LHCN-M2 (cell line): ENCODE results near the gene ZFHX3. TPM values are rescaled to one million over a fixed set of nuclear protein-coding genes. Genes with fewer than 3 reads are reported as not detected.

Experiments
- DNase-seq: peaks from one replicate; pipeline ENCODE4 v3.0.0-alpha.2; 2012; ENCODE audit warnings: low read depth
- total RNA-seq: library from RNA; depleted of rRNA; stranded (reverse); fragments of >200 nt; gene quantifications from 2 replicates; pipeline ENCODE4 v1.2.3, GENCODE V29; 2014

The ZFHX3 gene
- total RNA-seq, 1 experiment from 2014 or later = 5.1 TPM

DNA sequence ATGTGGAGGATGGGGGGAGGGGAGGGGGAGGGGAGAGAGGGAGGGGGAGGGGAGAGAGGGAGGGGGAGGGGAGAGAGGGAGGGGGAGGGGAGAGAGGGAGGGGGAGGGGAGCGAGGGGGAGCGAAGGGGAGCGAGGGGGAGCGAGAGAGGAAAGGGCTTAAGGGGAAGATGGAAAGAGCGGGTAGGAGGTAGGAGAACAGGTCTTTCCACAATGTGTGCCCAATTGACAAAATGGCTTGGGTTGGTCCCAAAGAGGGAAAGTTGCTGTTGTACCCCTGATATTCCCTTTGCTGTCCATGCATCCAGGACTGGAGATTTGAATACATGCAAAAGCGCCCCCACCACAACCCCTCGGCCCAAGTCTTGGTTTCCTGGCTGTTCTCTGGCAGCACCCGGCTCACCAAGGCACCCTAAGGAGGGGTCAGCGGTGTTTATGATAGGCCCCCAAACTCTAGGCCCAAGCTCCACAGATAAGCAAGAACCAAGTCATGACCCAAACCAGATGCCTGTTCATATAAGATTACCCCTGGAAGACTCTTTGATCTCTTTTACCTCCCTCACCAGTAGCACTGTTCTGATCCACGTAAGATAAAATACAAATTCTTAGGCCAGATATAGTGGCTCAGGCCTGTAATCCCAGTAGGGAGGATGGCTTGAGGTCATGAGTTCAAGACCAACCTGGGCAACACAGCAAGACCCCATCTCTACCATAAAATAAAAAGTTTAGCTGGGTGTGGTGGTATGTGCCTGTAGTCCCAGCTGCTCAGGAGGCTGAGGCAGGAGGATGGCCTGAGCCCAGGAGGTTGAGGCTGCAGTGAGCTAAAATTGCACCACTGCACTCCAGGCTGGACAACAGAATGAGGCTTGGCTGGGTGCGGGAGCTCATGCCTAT lies 119.6 kb downstream of the ZFHX3 start:
- DNase-seq = no peak

DNA sequence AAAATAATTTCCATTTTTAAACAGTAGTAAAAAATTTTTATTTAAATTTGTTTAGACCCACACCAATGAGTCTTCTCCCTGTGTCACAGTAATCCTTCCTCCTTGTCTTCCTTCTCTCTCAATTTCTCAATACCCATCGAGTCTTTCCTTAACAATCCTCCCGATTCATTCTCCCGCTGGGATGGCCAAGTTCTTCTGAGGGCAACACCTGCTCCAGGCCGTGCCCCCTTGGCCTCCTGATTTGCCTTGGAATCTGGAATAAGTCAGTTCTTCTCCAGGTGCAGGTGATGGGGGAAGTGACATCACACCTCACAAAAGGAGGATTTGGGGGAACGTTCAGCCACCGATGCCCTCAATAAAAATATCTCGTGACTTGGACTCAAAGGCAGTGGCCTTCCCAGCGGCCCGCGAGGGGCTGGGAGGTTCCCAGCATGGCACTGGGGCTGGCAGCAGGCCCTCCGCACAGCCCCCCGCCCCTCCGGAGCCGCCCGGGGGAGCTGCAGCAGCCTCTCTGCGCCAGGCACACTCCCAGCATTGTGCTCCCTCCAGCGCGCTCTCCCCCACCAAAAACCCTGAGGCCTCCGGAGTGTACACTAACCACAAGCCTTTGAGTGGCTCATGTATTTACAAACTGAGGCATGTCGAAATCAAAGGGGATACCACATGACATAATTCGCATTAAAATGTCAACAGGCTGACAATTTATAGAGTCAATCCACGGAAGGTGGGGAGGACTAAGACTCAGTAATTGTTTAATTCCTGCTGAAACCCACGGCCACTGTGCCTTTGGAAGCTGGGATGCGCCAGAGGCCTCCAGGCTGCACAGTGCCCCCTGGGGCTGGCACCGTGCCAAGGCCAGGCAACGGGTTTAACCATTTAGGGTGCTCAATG lies 120.5 kb downstream of the ZFHX3 start:
- DNase-seq = peak; percentile 62

DNA sequence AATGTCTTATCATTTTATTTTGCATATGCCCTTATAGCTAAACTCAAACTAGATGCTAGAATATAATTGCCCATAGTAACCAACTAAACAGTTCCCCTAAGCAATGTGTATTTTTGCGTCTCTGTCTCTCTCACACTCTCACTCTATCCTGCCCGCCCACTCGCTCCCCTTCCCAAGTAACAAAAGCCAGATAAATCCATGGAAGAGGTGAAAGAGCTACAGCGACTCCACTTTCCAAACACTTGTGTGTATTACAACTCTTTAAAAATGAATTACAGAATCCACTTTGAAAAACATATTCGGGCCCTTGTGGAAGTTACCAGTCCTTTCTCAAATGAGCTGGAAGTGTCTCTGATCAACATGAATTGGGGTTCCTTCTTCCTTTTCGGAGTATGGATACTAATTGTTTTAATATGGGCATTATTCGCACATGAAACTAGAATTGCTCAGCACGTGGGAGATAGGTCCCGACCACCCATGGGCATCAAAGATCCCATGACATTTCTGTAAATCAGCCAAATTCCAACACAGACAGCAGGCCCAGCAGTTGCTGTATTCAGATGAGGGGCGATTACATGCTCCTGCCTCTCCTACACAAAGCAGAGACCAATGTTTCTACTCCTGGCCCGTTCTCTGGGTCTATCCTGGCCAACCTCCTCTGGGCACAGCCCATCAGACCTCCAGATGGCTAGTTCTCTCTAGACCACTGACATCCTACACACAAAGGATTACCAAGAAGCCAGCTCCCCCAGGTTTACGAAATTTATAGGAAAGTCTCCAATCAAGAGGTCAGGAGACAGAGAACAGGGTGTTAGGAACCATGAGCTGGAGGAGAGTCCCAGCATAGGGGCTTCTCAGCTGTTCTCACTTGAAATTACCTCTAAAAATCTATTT lies 121.5 kb downstream of the ZFHX3 start:
- DNase-seq = no peak

DNA sequence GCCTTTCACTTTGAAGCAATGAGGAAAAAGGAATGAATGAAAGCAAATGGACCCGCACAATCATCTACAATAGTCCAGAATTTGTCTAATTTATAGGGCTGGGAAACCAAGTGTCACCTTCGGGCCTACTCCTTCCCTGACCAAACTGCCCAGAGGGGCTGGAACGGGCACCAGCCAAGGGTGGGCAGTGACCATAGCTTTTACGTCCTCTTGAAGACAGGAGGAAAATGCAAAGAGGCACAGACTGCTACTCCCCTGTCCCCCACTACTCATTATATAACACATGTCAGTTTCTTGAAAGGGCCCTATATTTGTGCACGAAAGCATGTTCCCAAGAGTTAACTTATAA lies 122.3 kb downstream of the ZFHX3 start:
- no peak for DNase-seq

DNA sequence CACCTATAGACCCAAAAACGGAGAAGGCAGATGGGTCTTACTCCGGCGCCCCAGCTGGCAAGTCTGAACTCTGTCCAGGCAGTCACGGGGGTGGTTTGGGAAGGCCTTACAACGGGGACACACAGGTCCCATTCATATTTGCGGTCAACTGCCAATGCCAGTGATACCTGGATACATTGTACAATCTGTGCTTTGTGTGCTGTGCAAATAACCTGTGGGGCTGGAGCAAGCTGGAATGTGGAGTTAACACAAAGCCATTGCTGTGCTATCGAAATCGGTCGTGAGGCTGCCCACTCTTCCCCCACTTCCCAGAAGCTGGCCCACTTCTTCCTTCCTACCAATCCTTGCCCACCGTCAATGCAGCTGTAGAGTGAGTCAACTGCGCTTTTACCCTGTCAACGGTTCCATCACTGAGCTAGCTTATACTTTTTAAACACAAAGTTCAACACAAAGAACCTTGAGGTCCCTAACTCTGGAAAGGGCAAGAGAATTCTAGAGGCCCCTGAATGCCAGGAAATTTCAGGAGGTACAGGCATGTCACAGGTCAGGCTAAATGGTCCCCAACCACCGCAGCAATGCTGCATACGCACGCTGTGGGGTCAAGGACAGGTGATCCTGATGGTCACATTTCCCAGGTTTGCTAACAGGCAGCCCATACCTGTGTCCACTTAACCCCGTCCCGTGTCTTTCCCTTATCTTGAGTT lies 122.8 kb downstream of the ZFHX3 start:
- no peak for DNase-seq

DNA sequence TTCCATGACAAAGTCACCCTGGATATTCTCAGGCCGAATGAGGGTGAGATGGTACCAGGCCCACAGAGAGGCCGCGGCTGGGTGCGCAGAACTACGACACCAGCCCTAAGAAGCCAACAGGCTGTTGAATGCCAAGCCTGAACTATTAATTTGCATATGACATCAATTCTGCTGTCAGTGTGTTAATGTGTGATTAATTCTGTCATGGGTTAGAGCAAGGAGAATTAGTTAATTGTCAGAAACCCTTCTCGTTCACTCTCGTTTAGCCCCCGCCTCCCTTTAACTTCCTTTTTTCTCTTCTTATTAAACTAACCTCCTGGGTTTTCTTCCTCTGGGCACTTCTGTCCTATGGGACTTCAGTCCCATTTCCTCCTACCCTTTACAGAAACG lies 123.4 kb downstream of the ZFHX3 start:
- no peak for DNase-seq

DNA sequence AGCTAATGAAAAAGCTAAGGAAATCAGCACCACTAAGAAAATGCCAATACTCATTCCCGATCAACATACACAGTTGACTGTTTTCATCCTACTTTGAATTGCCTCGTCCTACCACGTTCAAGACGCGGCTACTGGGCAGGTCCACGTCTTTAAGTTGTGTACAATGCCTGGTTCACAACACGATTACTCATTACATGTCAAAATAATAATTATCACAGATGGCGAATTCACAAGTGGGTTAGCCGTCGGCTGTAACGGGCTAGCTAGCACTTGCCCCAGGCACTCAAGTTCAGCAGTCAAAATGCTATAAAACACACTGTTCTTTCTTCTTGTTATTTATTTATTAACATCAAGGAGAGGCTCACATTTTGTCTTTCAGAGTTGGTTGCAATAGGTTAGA lies 124.2 kb downstream of the ZFHX3 start:
- DNase-seq = no peak

DNA sequence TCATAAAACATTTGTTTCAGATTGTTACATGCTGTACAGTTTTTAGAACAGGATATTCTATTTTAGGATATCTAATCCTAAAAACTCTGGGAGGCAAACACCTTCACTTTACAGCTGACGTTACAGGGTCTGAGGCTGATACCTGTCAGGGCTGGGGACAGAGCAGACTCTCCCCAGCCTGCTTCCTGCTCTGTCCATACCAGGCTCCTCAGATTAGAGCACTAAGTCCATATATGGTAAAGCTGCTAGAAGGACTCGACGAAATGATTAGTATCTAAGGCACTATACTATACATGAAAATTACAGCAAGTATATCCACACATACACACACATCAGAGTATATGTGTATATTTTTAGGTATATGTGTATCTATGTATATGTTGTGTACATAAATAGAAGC lies 125.2 kb downstream of the ZFHX3 start:
- DNase-seq = no peak

DNA sequence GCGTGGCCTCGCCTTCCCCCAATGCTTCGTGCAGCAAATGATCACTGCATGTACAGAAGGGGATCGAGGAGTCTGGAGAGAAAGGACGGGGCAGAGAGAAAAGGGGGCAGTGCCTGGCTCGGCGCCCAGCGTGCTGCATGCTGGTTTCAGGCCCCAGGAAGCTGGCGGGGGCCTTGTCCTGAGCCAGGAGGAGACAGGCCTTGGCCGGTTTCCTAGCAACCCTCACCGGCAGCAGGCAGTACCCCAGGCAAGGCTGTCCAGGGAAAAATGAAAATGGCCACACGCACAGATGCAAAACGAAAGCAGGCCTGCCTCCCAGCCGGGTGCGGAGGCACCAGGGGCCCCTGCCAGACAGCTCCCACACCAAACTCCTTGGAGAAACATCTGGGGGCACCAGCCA lies 126.3 kb downstream of the ZFHX3 start:
- DNase-seq = no peak

DNA sequence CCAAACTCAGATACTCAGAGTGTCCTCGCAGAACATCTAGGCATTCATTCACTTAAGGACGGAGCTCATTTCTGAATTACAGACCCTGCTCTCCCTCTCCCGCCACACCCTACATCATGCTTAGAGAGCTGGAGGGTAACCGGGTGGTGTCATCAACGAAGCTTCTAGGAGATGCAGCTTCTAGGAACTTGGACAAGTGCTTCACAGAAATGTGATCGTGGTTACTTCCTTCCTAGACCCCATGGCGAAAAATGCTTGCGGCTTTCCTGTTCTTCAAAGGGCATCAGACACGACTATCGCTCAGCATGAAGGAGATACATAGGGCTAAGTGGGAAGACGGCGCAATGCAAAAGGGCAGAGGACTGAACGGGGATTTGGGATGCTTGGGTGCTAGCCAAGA lies 126.8 kb downstream of the ZFHX3 start:
- no peak for DNase-seq

DNA sequence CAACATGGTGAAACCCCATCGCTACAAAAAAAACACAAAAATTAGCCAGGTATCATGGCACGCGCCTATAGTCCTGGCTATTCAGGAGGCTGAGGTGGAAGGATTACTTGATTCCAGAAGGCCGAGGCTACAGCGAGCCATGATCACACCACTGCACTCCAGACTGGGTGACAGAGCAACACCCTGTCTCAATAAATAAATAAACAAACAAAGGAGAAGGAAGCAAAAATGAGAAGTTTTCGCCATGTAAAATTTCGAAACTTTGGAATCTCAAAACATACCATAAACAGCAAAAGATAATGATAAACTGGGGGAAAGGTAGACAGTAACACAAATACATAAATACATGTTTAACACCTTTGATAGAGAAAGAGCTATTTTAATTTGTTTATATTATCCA lies 130.9 kb downstream of the ZFHX3 start:
- no peak for DNase-seq

DNA sequence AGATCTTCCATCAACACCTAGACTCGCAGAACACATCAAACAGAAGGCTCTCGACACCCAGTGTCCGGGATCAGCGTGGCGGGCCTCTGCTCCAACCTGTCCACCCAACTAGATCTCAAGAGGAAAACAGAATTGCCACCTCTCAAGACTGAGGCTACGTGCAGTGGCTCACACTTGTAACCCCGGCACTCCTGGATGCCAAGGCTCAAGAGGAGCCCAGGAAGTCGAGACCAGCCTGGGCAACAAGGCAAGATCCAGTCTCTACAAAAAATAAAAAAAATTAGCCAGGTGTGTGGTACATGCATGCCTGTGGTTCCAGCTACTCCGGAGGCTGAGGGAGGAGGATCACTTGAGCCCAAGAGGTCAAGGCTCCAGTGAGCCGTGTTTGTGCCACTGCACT lies 132.6 kb downstream of the ZFHX3 start:
- DNase-seq = no peak

DNA sequence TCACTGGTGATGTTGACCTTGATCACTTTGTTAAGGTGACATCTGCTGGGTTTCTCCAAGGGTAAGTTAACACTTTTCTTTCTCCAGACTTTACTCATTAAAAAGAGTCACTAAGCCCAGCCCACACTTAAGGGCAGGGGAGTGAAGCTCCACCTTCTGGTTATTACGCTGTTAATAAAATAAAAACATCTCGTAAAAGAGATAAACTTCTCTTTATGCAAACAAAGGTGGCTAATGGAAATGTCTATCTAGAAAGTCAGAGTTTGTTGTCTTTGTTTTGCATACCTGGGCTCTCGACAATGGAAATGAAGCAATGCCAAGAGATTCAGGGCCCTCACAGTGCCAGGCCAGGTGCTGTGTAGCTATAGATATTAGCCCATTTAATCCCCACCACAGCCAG lies 134.4 kb downstream of the ZFHX3 start:
- DNase-seq = no peak

DNA sequence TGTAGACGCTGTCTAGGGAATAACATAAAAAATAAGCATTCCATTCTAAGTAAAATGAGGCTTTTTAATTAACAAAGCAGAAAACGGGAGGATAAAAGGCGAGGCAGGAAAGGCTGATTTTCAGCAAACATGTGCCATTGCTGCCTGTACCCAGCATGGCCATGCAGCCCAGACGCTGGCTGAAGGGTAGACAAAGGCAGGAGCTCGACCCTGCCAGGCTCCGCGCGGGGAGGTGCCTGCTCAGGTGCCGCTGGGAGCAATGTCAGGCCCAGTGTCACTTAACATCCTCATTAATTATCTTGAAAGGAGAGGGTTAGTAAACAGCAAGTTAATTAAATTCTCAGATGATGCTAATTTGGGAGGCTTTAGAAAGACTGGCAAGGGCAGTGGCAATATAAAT lies 136.0 kb downstream of the ZFHX3 start:
- no peak for DNase-seq

DNA sequence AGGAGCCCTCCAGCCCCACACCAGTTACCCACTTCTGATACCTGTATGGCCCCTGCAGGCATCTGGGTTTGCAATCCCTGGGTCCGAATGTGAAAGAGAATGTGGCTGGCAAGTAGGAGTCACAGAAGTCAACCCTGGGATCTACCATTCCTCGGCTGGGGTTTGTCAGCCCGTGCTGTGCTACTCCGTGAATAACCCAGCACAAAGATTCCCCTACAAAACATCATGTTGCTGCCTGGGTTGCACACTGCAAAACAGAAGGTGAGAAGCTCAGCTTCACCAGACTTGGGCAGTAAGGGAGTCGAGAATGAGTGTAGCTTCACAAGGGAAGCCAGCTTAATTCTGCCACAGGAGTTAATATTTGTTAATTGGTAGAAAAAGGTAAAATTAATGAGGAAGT lies 137.1 kb downstream of the ZFHX3 start:
- no peak for DNase-seq

DNA sequence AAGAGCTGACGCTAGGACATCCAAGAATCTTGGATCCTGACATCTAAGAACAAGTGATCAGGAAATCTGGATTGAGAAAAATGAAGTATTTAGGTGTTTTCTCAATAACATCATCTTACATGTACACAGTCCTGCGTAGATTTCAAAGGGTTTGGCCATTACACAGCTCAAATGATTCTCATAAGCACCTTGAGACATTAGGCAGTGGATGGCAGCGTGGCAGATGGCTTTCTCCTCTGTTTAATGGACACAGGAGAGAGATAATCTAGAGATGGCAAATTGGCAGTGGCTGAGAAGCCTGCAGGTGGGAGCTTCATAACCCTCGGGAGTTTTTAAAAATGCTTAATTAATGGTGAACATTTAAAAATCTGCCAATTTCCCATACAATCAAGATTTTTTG lies 137.5 kb downstream of the ZFHX3 start:
- no peak for DNase-seq

DNA sequence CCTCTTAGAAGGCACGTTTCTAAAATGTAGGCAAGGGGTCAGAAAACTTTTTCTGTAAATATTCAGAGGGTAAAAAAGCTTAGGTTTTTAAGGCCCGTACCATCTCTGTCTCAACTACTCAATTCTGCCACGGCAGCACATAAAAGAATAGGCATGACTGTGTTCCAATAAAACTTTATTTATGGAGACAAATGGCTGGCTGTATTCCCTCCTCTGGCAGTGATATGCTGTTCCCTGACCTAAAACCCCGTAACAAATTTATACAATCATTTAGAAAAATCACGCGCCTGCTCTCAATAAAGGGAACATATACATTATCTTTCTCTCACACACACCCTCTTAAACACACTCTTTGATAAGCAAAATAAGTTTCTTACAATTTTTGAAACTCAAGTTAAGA lies 138.7 kb downstream of the ZFHX3 start:
- no peak for DNase-seq

DNA sequence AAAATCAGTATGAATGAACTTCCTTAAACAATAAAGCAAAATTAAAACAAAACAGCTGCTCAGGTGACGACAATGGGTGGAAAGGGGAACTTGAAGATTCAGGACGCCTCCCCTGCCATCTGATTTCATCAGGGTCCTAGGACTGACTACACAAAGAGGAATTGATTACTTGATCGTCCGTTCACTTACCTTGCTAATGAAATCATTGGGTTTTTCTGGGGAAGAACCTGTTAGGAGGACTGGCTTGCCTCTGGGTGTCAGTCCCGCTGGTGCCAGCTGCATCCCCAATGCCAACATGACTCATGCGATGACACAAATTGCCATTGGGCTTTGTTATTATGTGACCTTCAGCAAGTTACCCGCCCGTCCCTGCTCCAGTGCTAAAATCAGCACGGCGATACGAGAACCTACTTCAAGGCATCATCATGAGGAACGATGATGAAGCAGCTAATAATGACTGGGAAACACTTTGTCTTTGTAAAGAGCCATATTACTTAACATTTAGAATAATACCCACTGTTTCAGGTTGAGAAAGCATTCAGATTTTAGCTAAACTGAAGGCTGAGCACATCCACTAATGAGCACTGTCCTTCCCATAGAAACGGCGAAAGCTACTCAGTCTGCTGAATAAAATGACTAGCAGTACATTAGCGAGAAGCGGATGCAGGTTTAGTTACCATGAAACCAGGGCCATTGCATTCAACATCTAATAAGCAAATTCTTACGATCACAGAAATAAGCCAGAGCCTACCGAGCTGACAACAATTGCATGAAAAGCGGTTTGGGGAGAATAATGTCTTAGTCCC lies 139.4 kb downstream of the ZFHX3 start:
- peak; percentile 15 for DNase-seq

DNA sequence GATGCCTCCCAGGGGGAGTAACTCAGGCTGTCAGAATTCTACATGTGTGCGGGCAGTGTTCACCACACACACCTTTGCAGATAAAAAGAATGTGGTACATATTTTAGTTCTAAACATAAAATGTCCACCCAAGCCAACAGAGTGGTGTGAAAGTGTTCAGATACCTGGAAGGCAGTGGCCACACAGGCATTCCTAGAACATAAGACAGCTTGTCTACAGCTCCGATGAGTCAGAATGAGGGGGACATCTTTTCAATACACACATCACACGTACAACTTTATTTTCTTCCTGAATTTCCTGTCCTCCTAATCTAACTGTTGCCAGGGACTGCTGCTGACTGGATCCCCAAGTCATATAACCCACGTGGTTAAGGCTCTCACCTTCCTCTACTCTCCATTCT lies 142.3 kb downstream of the ZFHX3 start:
- DNase-seq = peak; percentile 57

DNA sequence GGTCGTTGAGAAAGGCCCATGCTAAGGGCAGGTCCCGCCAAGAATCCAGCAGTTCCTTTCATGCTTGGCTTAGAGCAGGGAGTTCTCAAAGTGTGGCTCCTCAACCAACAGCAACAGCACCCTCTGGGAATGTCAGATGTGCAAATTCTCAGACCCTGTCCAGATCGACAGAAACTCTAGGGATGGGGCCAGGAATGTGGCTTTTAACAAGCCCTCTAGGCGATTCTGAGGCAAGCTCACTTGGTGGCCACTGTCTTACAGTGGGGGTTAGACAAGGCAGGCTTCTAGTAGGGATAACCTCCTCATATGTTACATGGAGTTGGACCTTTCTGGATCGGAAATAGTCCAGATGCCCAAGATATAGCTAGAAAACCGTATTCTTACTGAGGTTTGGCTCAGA lies 144.8 kb downstream of the ZFHX3 start:
- no peak for DNase-seq
